ENCODE results near the gene TFF3.

DNA sequence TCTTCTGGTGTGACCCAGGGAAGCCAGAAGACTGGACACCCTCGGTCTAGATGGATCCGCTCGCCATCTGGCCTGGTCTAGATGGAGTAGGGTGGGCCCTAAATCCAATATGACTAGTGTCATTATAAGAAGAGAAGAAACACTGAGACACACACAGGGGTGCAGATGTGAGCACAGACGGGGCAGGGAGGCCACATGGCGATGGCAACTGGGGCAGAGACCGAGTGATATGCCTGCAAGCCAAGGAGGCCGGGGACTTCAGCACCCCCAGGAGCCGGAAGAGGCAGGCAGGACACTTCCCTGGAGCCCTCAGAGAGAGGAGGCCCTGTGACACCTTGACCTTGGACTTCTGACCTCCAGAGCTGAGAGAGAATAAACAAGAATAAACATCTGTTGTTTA, 5.6 kb upstream of the TFF3 start:
- TF ChIP-seq CTCF (IDR thresholded peaks at IDR 0.05; ENCODE audit: poor library complexity), result no peak
- no peak for TF ChIP-seq EZH2phosphoT487 (IDR thresholded peaks at IDR 0.05; ENCODE audit: low read depth, severe bottlenecking, unreplicated experiment)
